Activated CD8-positive, alpha-beta memory T cell treated with anti-CD3 and anti-CD28 coated beads, Interleukin-2, amount 10 ng/mL, durations not matched to agents 7 days and 5 days (primary cell): ENCODE measurements around the gene AFAP1L2. TPM values are rescaled to one million over a fixed set of nuclear protein-coding genes. Genes with fewer than 3 reads are reported as not detected.

Experiments
- ATAC-seq: fragments of 150-1000 bp; cut with Tn5 transposase; one replicate; pipeline ENCODE4 v1.10.0; 2021; ENCODE audit warnings: moderate library complexity
- CTCF ChIA-PET: fragments of 350-600 bp; sonication (Branson Sonifier 250); formaldehyde crosslinking; loops from one replicate; lab custom pipeline; 2021; ENCODE audit warnings: antibody characterized with exemption; lab: Charles Lee
- DNase-seq: peaks from one replicate; pipeline ENCODE4 v3.0.0-alpha.2; 2020
- H3K27ac Mint-ChIP-seq: one replicate; pipeline ENCODE4 v1.8.0; 2021; ENCODE audit warnings: mild to moderate bottlenecking, mixed read lengths
- H3K27me3 Mint-ChIP-seq: one replicate; pipeline ENCODE4 v1.8.0; 2021; ENCODE audit warnings: mixed read lengths
- H3K36me3 Mint-ChIP-seq: one replicate; pipeline ENCODE4 v1.8.0; 2021; ENCODE audit warnings: mild to moderate bottlenecking, mixed read lengths
- H3K4me1 Mint-ChIP-seq: one replicate; pipeline ENCODE4 v1.8.0; 2021; ENCODE audit warnings: mixed read lengths
- H3K4me3 Mint-ChIP-seq: one replicate; pipeline ENCODE4 v1.8.0; 2021; ENCODE audit warnings: mild to moderate bottlenecking, moderate library complexity, mixed read lengths
- H3K9me3 Mint-ChIP-seq: one replicate; pipeline ENCODE4 v1.8.0; 2022; ENCODE audit warnings: low read depth, mixed read lengths
- total RNA-seq, 2 experiments: library from RNA; stranded (reverse); gene quantifications; one replicate each; pipeline ENCODE4 v1.2.3, GENCODE V29; 2021

AFAP1L2 gene
- total RNA-seq, 2 experiments from 2014 or later = 4.0 to 67.4 TPM

DNA sequence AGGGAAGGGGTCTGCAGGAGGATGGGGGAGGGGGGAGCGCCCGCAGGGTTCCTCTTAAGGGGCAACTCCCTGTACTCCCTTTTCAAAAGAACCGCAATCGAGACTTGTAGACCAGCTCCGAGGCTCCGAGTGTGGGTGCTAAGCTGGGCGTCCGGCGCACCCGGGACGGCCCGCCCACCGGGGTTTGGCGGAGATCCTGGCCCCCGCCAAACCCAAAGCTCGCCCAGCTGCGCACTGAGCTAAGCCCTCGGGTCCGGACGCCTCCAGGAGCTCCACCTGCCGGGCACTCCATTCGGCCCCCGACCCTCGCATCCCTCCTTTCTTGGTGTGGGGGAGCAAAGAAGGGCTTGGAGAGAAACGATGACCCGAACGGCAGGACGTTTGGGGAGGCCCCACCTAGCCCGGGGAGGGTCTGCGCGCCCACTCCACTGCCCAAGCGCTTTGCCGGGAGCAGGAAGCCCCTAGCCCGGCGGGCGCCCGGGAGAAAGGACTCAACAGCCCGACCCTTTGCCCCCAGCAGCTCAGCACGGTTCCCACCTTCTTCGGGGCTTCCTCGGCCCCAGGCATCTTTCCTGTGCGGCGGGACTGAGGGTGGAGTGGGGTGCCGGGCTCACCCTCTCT lies 651 bp downstream of the AFAP1L2 start:
- DNase-seq (no peak), ATAC-seq (peak; percentile 55)
- CTCF ChIA-PET = interaction anchor here (0.8 to 2.1 kb wide), 5 partner anchors 9 to 144 kb away, joined by 3 to 11 read pairs (median 5); no protein-coding TSS in a partner anchor
- Mint-ChIP-seq H3K36me3 (no peaks in the 10 kb centered on the region), H3K9me3 (no peaks in the 10 kb centered on the region), H3K27ac (no peak overlapping the region), H3K27me3 (peaks cover 74% of the 10 kb centered on the region), H3K4me1 (peaks cover 9% of the 10 kb centered on the region), H3K4me3 (no peak overlapping the region)

DNA sequence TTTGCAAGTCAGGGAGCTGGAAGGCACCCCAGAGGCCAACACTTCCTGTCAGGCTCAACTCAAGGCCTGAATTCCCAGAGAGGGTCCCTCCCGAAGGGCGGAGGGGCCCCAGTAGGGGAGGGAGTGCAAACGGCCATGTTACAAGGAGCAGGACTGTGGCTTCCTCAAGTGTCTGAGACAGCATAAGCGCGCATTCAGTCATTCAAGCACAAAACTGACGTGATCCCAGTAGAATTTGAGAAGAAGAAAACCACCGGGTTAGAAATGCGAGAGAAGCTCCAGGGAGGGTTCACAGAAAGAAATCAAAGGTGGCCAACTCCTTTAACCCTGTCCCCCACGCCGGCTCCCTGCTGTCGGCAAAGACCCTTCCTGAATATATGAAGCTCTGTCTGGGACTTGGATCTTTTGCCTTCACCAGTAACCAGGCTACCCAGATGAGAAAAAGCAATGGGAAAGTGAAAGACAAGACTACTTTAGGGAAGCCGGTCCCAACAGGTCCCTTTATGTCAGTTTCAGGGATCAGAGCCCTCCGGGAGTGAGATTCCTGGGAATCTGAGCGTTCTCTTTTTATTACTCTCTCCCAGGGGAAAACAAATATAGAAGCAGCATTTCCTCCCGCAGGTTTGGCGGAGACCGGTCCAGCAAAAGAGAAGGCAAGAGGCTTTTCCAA lies 1.3 kb downstream of the AFAP1L2 start:
- no peak for ATAC-seq
- Mint-ChIP-seq H3K27me3 (peaks cover 77% of the 10 kb centered on the region), H3K36me3 (no peaks in the 10 kb centered on the region), H3K27ac (no peak overlapping the region), H3K9me3 (no peaks in the 10 kb centered on the region), H3K4me1 (peaks cover 9% of the 10 kb centered on the region), H3K4me3 (no peak overlapping the region)
- CTCF ChIA-PET = interaction anchor here (0.8 to 2.1 kb wide), 5 partner anchors 9 to 145 kb away, joined by 3 to 11 read pairs (median 5); no protein-coding TSS in a partner anchor
- DNase-seq = no peak

DNA sequence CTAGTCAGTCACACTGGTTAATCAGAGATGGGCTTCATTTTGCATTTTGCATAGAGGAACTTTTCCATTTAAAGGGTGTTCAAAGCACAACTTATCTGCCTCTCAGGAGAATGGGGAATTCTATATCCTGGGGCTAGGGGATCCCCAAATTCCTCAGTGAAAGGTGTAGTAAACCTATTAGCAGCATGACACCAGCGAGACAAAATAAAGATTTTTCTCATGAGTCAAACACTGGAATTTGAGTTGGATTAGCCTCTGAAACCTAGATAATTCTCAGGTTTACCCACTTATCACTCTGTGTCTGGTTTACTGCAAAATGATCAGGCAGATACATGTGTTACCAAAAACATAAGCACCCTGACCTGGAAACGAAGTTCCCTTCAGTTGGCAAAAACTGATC lies 2.1 kb downstream of the AFAP1L2 start:
- peaks cover 82% of the 10 kb centered on the region for H3K27me3 Mint-ChIP-seq
- ATAC-seq (no peak), DNase-seq (no peak)
- no peaks in the 10 kb centered on the region for H3K36me3 Mint-ChIP-seq
- H3K4me3 Mint-ChIP-seq = no peak overlapping the region
- CTCF ChIA-PET = interaction anchor here (1.8 to 2.1 kb wide), 2 partner anchors 10 to 99 kb away, joined by 5 to 11 read pairs; no protein-coding TSS in a partner anchor
- H3K9me3 Mint-ChIP-seq = no peaks in the 10 kb centered on the region
- H3K27ac Mint-ChIP-seq = no peak overlapping the region
- peaks cover 9% of the 10 kb centered on the region for H3K4me1 Mint-ChIP-seq

DNA sequence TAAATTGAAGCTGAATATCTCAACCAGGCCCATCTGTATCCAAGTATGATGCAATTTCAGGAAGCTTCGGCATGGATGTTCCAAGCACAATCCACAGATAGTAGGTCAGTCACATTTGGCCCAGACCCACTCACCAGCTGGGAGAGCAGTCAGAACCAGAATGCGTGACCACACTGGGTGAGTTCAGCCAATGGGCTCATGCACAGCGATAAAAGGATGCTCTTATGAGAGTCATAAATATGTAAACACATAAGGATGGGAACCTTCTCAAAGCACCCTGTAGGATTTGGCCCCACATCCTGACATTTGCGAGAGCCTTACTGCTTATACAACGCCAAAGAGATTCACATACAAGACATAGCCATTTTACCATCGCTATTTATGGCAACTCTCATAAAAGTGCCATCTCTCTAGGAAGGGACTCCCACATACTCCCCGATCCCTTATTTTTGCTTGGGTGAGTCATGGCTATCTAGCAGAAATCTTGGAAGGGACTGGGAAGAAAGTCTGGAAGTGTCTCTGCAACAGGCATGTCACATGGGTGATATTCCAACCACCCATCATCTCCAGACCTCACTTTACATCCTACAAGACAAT lies 3.0 kb downstream of the AFAP1L2 start:
- DNase-seq (no peak), ATAC-seq (no peak)
- Mint-ChIP-seq H3K27ac (no peak overlapping the region), H3K9me3 (no peaks in the 10 kb centered on the region), H3K4me3 (no peak overlapping the region), H3K36me3 (no peaks in the 10 kb centered on the region), H3K27me3 (peaks cover 87% of the 10 kb centered on the region), H3K4me1 (peaks cover 9% of the 10 kb centered on the region)
- CTCF ChIA-PET = no interaction called here

DNA sequence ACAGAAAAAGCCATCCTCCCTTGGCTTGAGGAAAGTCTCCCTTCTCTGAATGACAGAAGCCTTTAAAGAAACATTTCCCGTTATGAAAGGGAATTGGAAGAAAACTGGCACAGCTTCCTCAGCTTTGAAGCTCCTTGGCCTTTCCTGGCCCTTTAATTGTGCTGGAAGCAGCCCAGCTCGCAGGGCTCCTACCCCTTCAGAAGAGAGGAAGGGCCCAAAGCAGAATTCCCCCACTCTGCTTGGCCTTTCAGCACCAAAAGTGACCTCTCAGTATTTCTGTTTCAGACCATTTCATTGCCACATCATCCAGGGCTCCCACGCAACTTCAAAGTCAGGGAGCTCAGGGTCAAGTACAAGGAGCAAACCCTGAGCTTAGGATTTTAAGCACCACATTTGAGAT lies 4.2 kb downstream of the AFAP1L2 start:
- DNase-seq (no peak), ATAC-seq (no peak)
- Mint-ChIP-seq H3K27me3 (peaks cover 86% of the 10 kb centered on the region), H3K9me3 (no peaks in the 10 kb centered on the region), H3K27ac (no peak overlapping the region), H3K4me1 (peaks cover 9% of the 10 kb centered on the region), H3K36me3 (no peaks in the 10 kb centered on the region), H3K4me3 (no peak overlapping the region)
- CTCF ChIA-PET = no interaction called here

DNA sequence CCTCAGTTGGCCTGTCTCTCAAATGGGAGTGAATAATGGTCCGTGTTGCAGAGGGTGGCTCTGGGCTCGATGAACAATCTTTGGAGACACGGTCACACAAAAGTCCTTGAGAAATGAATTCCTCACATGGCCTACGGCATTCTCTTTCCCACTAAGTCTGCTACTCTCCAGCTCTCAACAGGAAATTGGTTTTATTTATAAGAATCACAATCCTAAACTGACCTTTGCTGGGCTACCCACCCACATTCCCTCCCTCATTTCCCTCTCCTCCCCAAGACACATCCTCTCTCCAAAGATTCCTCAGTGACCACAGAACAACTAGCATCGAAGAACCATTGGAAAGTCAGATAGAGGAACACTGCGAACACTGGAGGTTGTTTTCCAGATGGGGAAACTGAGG lies 4.7 kb downstream of the AFAP1L2 start:
- ATAC-seq (no peak), DNase-seq (no peak)
- Mint-ChIP-seq H3K9me3 (no peaks in the 10 kb centered on the region), H3K4me3 (no peak overlapping the region), H3K27me3 (peaks cover 86% of the 10 kb centered on the region), H3K4me1 (peaks cover 7% of the 10 kb centered on the region), H3K27ac (no peak overlapping the region), H3K36me3 (no peaks in the 10 kb centered on the region)
- CTCF ChIA-PET = no interaction called here

DNA sequence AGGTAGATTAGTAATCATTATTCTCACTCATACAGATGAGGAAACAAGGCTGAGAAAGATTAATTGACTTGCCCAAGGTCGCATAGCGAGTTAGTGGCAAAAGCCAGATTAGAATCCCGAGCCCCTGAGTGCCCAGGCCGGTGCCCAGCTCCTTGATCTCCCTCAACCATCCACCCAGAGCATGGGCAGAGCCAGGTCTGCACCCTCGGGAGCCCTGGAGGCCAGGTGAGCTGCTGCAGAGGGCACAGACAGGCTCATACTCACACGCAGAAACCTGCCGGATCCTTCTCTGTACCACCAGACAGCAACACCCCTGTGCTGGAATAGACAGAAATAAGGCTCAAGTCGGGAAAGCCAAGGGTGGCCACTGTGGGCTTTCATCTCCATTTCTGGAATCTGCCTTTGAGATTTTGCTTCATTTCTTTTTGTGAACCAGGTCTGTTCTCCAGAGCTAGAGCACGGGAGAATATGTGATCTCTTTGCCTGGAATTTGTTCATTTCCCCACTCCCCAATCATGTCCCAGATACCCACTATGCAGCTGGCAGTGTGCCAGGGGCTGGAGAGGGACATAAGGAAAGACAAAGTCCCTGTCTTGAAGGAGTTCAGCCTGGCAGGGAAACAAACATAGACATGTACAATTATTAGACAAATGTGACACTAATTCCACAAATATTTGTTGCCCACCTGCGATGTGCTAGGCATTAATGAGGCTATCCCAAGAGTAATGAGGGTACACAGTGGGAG lies 5.5 kb downstream of the AFAP1L2 start:
- Mint-ChIP-seq H3K27me3 (peaks cover 87% of the 10 kb centered on the region), H3K36me3 (no peaks in the 10 kb centered on the region), H3K4me1 (peaks cover 5% of the 10 kb centered on the region), H3K9me3 (no peaks in the 10 kb centered on the region), H3K4me3 (no peak overlapping the region), H3K27ac (no peak overlapping the region)
- DNase-seq (no peak), ATAC-seq (no peak)
- CTCF ChIA-PET = interaction anchor here (1.0 kb wide), 1 partner anchor 95 kb away, joined by 3 read pairs; no protein-coding TSS in a partner anchor

DNA sequence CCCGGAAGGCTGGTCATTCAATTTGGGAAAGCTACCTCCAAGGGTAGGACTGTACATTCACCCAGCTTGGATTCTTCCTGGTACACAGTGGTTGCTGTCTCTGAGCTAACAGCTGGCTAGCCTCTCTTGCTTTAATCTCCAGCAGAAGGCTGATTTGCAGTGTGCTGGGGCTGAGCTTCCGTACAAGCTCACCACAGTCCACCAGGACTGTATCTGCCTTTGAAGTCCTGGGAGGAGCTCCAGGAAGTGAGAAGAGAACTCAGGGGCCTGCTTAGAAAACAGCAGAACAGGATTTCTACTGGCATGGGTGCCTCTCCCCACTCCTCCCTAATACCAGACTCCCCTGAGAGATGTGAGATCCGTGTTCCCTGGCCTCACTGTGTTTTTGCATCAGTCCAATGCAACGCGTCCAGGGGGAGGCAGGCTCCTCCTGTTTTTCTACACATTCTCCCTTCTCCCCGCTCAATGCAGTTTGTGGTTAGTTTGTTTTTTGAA lies 6.6 kb downstream of the AFAP1L2 start:
- Mint-ChIP-seq H3K9me3 (no peaks in the 10 kb centered on the region), H3K27ac (no peak overlapping the region), H3K27me3 (peaks cover 89% of the 10 kb centered on the region), H3K4me1 (peaks cover under 1% of the 10 kb centered on the region), H3K4me3 (no peak overlapping the region), H3K36me3 (no peaks in the 10 kb centered on the region)
- CTCF ChIA-PET = interaction anchor here (0.9 to 1.0 kb wide), 3 partner anchors 9 to 94 kb away, joined by 3 read pairs; no protein-coding TSS in a partner anchor
- no peak for DNase-seq
- no peak for ATAC-seq

DNA sequence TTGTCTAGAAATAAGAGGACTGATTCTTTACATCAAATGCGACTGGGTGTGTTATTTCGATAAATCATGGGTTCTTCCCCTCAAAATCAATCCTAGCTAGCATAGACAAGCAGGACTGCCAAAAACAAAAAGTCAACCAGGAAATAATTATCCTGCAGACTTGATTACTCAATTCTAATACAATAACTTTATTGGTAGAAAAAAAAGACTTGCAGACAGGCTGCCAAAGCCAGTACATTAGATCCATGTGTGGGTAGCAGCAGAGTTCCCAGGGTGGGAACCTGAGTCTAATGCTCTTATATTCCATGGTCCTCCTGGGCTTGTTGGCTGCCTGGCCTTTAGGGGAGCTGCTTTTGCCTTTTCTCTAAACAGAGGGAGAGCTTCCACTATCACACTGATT lies 7.8 kb downstream of the AFAP1L2 start:
- Mint-ChIP-seq H3K4me1 (no peaks in the 10 kb centered on the region), H3K36me3 (no peaks in the 10 kb centered on the region), H3K9me3 (no peaks in the 10 kb centered on the region), H3K4me3 (no peak overlapping the region), H3K27me3 (peaks cover 80% of the 10 kb centered on the region), H3K27ac (no peak overlapping the region)
- DNase-seq = no peak
- ATAC-seq = no peak
- CTCF ChIA-PET = interaction anchor here (0.9 kb wide), 1 partner anchor 93 kb away, joined by 3 read pairs; no protein-coding TSS in a partner anchor

DNA sequence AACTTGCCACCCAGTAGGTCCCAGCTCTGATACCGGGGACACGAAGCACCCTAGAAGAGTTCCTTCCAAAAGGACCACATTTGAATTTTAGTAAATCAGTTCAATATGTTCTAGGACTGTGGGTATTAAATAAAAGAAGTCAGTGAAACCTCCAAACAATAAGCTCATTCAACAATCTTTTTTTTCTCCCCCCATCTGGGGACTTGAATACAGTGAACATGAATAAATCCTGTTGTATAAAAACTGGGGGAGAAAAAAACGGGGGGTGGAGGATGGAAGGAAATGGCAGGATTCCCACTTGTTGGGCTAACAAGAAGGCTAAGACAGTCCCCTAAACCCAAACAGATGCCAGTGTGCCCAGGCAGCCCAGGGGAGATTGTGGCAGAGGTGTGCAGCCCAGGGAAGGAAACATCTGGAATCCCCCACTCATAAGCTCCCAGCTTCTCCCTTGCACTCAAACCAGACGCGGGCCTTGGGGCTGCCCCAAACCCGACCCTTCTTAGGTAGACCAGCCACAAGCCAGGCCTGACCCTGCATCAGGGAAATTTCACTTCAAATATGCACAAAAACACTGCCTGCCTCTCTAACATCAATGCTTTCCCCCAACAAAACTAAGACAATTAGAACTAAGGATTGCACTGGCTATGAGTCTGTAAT lies 8.8 kb downstream of the AFAP1L2 start:
- no peaks in the 10 kb centered on the region for H3K36me3 Mint-ChIP-seq
- peaks cover 75% of the 10 kb centered on the region for H3K27me3 Mint-ChIP-seq
- no peak overlapping the region for H3K4me3 Mint-ChIP-seq
- CTCF ChIA-PET = no interaction called here
- no peak overlapping the region for H3K27ac Mint-ChIP-seq
- no peak for DNase-seq
- H3K4me1 Mint-ChIP-seq = no peaks in the 10 kb centered on the region
- H3K9me3 Mint-ChIP-seq = no peaks in the 10 kb centered on the region
- ATAC-seq = no peak

DNA sequence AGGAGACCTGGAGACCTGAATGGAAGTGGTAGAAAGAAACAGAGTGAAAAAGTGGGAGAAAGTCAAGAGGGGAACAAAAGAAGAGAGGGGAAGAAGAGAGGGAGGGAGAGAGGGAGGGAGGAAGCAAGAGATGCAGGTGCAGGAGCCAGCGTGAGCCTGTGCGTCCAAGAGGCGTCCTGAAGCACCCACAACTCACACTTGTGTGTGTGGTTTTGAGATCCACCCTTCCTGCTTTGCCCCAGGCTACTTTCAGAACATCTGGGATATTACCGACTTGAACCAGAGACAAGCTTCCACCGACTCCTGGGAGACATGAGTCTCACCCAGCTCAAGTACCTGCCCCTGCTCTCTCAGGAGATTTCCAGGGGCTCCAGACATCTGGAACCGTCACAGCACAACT lies 9.8 kb downstream of the AFAP1L2 start:
- Mint-ChIP-seq H3K9me3 (peaks cover 4% of the 10 kb centered on the region), H3K4me1 (no peaks in the 10 kb centered on the region), H3K27me3 (peaks cover 71% of the 10 kb centered on the region), H3K27ac (no peak overlapping the region), H3K4me3 (no peak overlapping the region), H3K36me3 (peaks cover 3% of the 10 kb centered on the region)
- CTCF ChIA-PET = no interaction called here
- no peak for ATAC-seq
- no peak for DNase-seq

DNA sequence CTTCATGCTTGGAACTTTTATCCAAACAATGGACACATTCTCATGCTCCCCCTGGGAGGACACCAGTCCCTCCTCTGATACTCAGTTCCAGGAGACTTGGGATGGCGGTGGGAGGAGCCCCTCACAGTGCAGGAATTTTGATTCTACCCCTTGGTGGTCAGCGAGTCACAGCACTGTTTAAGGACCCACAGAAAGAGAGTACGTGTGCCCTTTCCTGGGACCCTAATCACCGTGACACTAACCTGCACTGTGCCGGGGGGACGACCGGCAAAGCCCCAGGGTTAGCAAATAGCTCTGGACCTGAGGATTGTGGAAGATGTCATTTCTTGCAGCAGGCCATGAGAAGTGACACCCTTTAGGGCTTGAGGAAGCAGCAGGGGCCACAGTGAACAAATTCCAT lies 10.4 kb downstream of the AFAP1L2 start:
- CTCF ChIA-PET = no interaction called here

DNA sequence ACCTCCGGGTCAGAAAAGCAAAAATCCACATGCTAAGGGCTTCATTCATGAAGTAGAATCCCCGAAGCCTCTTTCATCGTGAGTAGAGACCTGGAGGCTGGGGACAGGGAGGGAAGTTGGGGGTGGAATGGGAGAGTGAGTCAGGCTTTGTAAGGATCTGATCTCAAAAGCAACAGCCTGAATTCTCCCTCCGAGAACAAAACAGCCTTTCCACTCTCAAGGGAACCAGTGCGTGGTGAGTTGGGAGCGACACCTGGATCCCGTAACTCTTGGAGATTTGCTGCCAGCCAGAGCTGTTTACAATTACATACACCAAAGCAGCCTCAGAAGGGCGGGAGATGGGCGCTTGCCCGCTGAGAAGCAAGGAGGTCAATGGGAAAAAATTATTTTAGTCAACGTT lies 10.8 kb downstream of the AFAP1L2 start:
- CTCF ChIA-PET = no interaction called here
- DNase-seq = no peak
- Mint-ChIP-seq H3K36me3 (peaks cover 8% of the 10 kb centered on the region), H3K4me3 (no peak overlapping the region), H3K27me3 (peaks cover 63% of the 10 kb centered on the region), H3K4me1 (peaks cover 7% of the 10 kb centered on the region), H3K27ac (no peak overlapping the region), H3K9me3 (peaks cover 4% of the 10 kb centered on the region)
- no peak for ATAC-seq

More for the DNA sequence above, 10.4 kb downstream of the AFAP1L2 start:
- peaks cover 4% of the 10 kb centered on the region for H3K9me3 Mint-ChIP-seq
- H3K27me3 Mint-ChIP-seq = peaks cover 66% of the 10 kb centered on the region
- no peak overlapping the region for H3K4me3 Mint-ChIP-seq
- no peak for ATAC-seq
- H3K36me3 Mint-ChIP-seq = peaks cover 4% of the 10 kb centered on the region
- peaks cover 3% of the 10 kb centered on the region for H3K4me1 Mint-ChIP-seq
- no peak overlapping the region for H3K27ac Mint-ChIP-seq
- no peak for DNase-seq
